ENCODE measurements around the gene C14orf180. TPM values are rescaled to one million over a fixed set of nuclear protein-coding genes. Genes with fewer than 3 reads are reported as not detected.

C14orf180 gene
- total RNA-seq, 2 experiments from 2014 or later: not detected

DNA sequence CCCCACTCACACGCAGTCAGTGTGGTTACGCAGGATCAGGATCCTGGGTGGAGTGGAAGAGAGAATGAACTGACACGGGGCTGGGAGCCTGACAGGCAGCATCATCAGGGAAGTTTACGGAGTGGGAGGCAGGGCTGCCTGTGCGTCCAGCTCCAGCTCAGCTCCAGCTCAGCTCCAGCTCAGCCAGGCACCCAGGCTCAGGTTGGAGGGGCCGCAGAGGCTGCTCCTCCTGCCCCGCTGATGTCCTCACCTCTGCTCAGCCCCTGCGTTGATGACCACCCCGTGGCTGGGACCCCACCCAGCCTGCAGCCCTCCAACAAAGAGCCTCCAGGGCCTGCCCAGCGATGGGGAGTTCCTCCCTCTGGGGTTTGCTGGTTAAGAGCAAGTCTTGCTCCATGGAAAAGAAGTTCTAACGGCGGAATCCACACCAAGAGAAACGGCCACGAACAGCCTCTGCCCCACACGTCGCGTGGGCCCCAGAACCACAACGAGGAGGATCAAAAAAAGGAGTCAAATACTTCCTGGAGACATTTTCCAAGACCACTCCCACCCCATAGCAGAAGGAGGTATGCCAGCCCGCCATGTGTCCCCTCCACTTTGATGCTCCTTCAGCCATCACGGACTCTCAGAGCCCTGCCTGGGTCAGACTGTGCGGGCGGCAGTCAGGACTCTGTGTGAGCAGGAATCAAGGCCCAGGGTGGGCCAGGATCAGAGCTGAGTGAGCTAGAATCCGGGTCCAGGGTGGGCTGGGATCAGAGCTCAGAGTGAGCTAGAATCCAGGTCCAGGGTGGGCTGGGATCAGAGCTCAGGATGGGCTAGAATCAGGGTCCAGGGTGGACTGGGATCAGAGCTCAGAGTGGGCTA, 17.7 kb upstream of the C14orf180 start:
- Mint-ChIP-seq H3K36me3 (ENCODE audit: low read depth) (no peaks in the 10 kb centered on the region), H3K4me1 (no peaks in the 10 kb centered on the region), H3K9me3 (no peaks in the 10 kb centered on the region), H3K27ac (no peak overlapping the region), H3K27me3 (no peaks in the 10 kb centered on the region), H3K4me3 (no peak overlapping the region)
- no peak for DNase-seq
- CTCF ChIA-PET: interaction anchor here (1.0 kb wide), 1 partner anchor 8 kb away, joined by 3 read pairs; no protein-coding TSS in a partner anchor
- POLR2A ChIA-PET: no interaction called here

DNA sequence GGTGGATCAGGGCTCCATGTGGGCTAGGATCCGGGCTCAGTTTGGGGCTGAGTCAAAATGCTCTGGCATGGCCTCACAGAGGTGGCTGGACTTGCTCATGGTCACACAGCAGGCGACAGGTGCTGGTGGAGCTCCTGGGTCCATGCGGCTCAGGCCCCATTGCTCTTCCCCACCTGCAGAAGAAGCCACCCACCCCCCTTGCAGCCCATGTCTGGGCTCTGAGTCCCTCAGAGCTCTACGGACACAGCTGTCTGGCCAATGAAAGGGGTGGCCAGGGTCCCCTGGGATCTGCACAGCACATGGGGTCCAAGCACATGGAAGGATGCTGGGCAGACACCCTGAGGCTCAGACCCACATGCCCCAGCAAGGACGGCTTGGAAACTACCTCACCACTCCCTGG, 17.0 kb upstream of the C14orf180 start:
- no peaks in the 10 kb centered on the region for H3K27me3 Mint-ChIP-seq
- no peaks in the 10 kb centered on the region for H3K36me3 Mint-ChIP-seq (ENCODE audit: low read depth)
- DNase-seq: no peak
- CTCF ChIA-PET: interaction anchor here (1.0 kb wide), 1 partner anchor 9 kb away, joined by 3 read pairs; no protein-coding TSS in a partner anchor
- POLR2A ChIA-PET: no interaction called here
- no peak overlapping the region for H3K27ac Mint-ChIP-seq
- H3K4me1 Mint-ChIP-seq: no peaks in the 10 kb centered on the region
- H3K4me3 Mint-ChIP-seq: no peak overlapping the region
- no peaks in the 10 kb centered on the region for H3K9me3 Mint-ChIP-seq

DNA sequence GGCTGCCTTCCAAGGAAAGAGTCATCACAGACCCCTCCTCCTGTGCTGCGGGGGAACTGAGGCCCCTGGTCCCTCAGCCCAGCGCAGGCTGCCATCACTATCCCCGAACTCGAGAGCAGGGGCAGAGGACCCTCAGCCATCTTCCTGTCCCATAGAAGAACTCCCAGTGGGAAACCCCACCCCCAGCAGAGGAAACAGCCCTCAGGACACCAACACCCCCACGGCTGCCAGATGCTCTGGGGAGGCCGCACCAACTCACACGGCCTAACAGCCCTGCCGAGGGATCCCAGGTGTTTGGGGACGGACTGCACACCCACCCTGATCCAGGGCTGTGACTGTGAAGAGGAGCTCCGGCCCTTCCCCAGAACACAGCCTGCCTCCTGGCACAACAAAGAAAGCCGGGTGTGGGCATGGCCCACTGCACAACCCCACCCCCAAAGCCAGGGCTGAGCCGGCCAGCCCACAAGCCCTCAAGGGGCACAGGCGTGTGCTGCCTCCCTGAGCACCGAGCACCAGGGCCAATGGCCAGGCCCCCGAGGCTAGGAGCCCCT, 16.3 kb upstream of the C14orf180 start:
- H3K4me1 Mint-ChIP-seq: no peaks in the 10 kb centered on the region
- no peaks in the 10 kb centered on the region for H3K9me3 Mint-ChIP-seq
- H3K36me3 Mint-ChIP-seq (ENCODE audit: low read depth): no peaks in the 10 kb centered on the region
- ChIA-PET CTCF (no interaction called here), POLR2A (no interaction called here)
- H3K4me3 Mint-ChIP-seq: no peak overlapping the region
- no peak for DNase-seq
- no peaks in the 10 kb centered on the region for H3K27me3 Mint-ChIP-seq
- no peak overlapping the region for H3K27ac Mint-ChIP-seq

DNA sequence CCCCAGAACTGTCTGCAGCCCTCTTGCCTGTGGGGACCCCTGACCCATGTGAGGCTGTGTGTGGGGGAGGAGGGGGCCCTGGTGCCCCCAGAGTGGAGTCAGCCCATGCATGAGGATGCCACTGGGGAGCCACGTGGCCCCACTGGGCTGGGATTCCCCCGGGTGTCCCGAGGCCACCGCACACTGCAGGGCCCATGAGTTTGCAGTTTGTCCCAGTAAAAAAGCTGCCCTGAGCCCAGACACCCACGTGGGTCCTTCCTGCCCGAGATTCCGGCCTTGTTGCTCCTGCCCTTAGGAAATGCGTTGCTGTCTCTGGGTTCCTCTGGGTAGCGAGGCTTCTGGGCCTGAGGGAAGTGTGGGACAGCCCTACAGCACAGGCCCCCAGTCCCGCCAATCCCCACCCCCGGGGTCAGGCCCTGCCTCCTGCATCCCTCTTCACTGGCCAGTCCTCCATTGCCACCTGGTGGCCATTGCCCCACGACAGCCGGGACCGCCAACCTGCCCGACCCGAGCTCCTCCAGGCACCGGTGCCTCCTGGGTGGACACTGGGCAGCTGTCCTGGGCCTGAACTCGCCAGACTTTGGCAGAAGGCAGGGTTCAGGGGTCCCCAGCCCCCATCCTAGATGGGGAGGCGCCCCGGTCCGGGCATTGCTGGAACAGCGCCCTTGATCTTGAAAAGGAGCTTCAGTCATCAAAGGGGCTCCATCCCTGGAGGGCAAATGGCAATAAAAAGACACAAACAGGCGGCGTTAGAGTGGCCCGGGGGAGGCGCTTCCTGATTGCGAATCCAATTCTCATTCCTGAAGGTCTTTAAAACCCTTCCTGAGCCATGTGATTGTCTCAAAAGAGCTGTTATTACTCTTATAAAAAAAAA, 15.6 kb upstream of the C14orf180 start:
- Mint-ChIP-seq H3K27me3 (no peaks in the 10 kb centered on the region), H3K9me3 (no peaks in the 10 kb centered on the region), H3K4me1 (no peaks in the 10 kb centered on the region), H3K27ac (no peak overlapping the region), H3K4me3 (no peak overlapping the region), H3K36me3 (ENCODE audit: low read depth) (no peaks in the 10 kb centered on the region)
- DNase-seq: peak; percentile 64
- CTCF ChIA-PET: interaction anchor here (0.6 to 1.8 kb wide), 4 partner anchors 13 to 486 kb away, joined by 3 to 6 read pairs (median 4); no protein-coding TSS in a partner anchor
- POLR2A ChIA-PET: no interaction called here

DNA sequence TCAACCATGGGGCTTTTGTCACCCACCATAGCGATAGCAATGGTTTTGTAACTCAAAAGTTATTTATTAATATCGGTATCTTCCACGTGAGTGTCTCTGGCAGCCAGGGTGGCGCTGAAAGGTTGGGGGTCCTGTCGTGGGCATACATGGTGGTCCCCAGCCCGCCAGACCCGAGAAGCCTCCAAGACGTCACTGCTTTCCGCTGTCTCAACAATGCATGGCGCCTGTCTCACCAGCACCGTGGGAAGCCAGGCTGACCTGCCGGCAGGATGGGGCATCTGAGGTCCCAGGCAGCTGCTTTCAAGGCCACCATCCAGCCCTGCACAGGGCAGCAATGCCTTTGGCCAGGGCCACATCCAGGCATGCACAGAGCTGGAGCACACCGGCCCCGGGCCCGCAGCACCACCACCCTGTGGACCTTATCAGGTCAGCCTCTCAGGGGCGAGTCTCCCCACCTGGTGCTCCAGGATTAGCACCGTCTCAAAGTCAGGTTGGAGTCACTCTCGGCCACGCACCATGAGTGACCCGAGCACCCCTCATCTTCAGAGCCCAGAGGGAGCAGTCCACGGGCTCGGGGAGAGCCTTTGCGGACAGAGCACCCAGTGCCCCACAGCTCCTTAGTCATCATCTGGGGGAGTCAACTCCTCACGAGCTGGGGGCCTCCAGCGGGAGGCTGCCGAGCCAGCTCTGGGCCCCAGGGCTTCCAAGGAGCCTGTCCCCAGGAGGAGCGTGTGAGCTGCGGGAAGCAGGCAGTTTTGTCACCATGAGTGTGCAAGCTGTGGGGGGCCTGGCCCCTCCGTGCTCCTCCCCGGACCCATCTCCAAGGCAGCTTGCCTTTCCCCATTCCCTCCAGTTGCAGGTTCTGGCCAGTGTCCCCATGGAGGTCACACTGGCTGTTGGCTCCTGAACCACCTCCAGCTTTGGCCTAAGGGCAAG, 14.6 kb upstream of the C14orf180 start:
- no peaks in the 10 kb centered on the region for H3K27me3 Mint-ChIP-seq
- no peaks in the 10 kb centered on the region for H3K9me3 Mint-ChIP-seq
- no peaks in the 10 kb centered on the region for H3K4me1 Mint-ChIP-seq
- no peak overlapping the region for H3K27ac Mint-ChIP-seq
- H3K36me3 Mint-ChIP-seq (ENCODE audit: low read depth): no peaks in the 10 kb centered on the region
- ChIA-PET CTCF (interaction anchor here (1.2 to 1.8 kb wide), 3 partner anchors 12 to 487 kb away, joined by 3 to 6 read pairs (median 4); no protein-coding TSS in a partner anchor), POLR2A (interaction anchor here (0.5 kb wide), 2 partner anchors 33 to 255 kb away, joined by 3 read pairs; no protein-coding TSS in a partner anchor)
- no peak overlapping the region for H3K4me3 Mint-ChIP-seq
- no peak for DNase-seq

DNA sequence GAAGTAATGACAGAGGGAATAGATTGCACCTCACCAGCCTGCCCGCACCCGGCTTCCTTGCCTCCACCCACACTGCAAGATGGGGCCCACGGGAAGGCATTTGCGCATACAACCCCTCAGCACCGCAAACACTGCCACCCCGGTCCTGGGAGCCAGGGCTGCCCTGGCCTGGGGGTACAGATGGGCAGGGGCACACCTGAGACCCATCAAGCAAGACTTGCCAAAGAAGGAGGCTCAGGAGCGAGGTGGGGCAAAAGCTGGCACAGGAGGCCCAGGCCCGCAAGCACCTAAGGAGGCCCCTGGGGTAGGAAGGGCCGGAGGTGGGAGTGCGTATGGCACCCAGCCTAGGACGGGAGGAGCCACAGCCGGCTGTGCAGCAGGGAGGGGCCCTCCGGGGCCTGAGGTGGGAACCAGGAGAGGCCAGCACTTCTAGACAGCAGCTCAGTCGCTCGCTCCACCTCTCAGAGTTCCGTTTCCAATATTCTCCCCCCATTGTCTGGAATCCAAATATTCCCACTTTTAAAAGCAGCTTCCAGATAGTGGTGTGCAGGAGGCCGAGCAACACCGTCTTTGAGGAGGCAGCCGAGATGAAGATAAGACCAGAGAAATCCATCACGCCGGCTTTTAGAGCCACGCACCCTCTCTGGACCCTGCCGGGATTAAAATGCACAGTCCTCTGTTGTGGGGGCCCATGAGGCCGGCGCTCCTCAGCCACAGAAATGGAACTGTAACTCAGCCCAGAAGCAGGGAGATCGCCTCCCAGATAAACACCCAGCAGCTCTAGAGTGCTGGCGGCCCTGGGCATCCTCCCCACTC, 12.2 kb upstream of the C14orf180 start:
- no peaks in the 10 kb centered on the region for H3K36me3 Mint-ChIP-seq (ENCODE audit: low read depth)
- no peaks in the 10 kb centered on the region for H3K27me3 Mint-ChIP-seq
- H3K9me3 Mint-ChIP-seq: no peaks in the 10 kb centered on the region
- no peak for DNase-seq
- no peaks in the 10 kb centered on the region for H3K4me1 Mint-ChIP-seq
- H3K4me3 Mint-ChIP-seq: no peak overlapping the region
- ChIA-PET CTCF (no interaction called here), POLR2A (no interaction called here)
- no peak overlapping the region for H3K27ac Mint-ChIP-seq

DNA sequence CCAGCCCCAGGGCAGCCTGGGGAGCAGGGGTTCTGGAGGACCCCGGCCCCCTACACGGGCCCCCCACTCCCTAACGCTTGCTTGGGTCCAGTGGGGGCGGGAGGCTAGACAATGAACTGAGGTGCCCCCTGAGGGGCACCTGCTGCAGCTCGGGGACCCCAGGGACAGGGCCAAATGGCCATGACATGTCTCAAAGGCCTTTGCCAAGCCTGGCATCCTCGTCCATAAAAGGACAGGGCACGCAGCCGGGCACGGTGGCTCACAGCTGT, 11.7 kb upstream of the C14orf180 start:
- CTCF ChIA-PET: no interaction called here
- Mint-ChIP-seq H3K27me3 (no peaks in the 10 kb centered on the region), H3K36me3 (ENCODE audit: low read depth) (no peaks in the 10 kb centered on the region), H3K27ac (no peak overlapping the region), H3K4me3 (no peak overlapping the region), H3K4me1 (no peaks in the 10 kb centered on the region), H3K9me3 (no peaks in the 10 kb centered on the region)
- POLR2A ChIA-PET: no interaction called here
- no peak for DNase-seq

DNA sequence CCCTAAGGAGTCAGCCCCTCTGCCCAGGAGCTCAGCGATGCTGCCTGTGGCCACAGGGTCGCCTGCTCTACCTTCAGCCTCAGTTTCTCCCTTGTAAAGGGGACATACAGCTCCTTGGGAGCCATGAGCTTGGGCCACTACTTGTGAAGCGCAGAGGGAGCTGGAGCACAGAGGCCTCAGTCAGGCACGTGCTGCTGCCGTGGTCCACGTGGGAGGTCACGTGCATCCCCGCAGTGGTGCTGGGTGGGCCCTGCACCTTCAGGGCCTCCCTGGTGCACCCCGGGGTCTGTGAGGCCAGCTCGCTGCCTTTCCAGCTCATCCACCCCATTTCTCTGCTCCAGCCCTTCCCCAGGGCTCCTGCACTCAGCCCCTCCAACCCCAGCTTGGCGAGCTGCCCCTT, 10.9 kb upstream of the C14orf180 start:
- no peak overlapping the region for H3K27ac Mint-ChIP-seq
- H3K4me1 Mint-ChIP-seq: no peaks in the 10 kb centered on the region
- ChIA-PET CTCF (no interaction called here), POLR2A (no interaction called here)
- no peak overlapping the region for H3K4me3 Mint-ChIP-seq
- DNase-seq: no peak
- no peaks in the 10 kb centered on the region for H3K36me3 Mint-ChIP-seq (ENCODE audit: low read depth)
- no peaks in the 10 kb centered on the region for H3K9me3 Mint-ChIP-seq
- no peaks in the 10 kb centered on the region for H3K27me3 Mint-ChIP-seq

DNA sequence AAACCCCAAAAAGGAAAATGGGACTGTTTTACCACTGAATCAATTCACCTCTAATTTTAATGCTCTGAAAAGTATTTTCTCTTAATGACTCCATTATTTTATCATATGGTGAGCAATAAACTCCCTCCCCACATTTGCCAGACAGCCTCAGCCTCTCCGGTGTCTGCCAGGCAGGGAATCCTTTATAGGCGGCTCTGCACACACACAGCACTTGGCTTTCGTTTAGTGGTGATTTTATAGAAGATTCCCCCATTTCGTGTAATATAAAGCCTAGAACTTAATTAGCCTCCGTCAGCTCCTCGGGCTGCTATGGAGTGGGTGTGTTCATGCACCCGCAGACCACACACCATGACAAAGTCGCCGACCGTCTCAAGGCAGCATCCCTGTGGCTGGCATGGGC, 10.1 kb upstream of the C14orf180 start:
- no peak overlapping the region for H3K4me3 Mint-ChIP-seq
- no peaks in the 10 kb centered on the region for H3K27me3 Mint-ChIP-seq
- H3K4me1 Mint-ChIP-seq: no peaks in the 10 kb centered on the region
- ChIA-PET CTCF (no interaction called here), POLR2A (no interaction called here)
- no peaks in the 10 kb centered on the region for H3K9me3 Mint-ChIP-seq
- H3K36me3 Mint-ChIP-seq (ENCODE audit: low read depth): no peaks in the 10 kb centered on the region
- no peak overlapping the region for H3K27ac Mint-ChIP-seq
- DNase-seq: no peak

DNA sequence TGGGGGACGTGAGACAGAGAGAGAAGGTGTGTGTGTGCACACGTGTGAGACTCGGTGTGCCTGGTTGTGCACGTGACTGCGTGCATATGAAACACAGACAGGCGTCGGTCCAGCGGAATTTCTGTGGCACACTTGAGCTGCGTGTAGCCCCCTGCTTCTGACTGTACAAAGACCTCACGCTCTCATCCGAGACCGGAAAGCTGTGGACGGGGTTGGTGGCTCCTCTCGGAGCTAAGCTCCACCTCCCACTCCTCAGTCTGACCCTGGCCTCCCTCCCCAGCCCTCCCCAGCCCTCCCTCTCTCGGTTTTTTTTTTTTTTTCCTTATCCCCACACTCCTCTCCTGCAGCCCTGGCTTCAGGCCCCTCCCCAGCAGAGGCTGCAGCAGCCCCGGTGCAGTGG, 8.3 kb upstream of the C14orf180 start:
- ChIA-PET POLR2A (no interaction called here), CTCF (interaction anchor here (0.6 kb wide), 1 partner anchor 1518 kb away, joined by 4 read pairs; no protein-coding TSS in a partner anchor)
- H3K27me3 Mint-ChIP-seq: no peaks in the 10 kb centered on the region
- H3K9me3 Mint-ChIP-seq: no peaks in the 10 kb centered on the region
- no peak overlapping the region for H3K27ac Mint-ChIP-seq
- no peaks in the 10 kb centered on the region for H3K36me3 Mint-ChIP-seq (ENCODE audit: low read depth)
- no peaks in the 10 kb centered on the region for H3K4me1 Mint-ChIP-seq
- DNase-seq: no peak
- no peak overlapping the region for H3K4me3 Mint-ChIP-seq

DNA sequence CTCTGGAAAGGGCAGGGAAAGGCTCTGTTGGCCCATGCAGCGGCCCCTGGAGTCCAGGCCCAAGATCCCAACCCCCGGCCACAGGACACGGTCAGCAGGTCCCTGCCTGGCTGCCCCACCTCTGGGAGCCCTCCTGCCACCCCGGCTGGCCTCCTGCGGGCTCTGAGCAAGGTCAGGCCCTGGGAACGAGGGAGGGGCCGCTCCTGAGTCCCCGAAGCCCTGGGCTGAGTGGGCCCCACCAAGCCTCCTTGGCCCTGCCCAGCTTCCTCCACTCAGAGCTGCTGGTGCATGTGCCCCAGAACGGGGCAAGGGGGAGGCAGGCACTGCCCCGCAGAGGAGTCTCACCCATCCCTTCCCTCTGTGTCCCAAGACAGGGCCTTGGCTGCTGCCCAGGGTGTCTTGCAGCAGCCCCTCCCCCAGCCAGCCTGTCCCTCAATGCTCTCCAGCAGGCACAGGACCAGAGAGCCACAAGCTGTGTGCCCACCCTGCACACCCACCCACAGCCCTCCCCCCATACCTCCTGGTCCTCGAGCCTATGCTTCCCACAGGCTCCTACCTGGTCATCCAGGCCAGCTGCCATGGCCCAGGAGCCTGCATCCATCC, 7.4 kb upstream of the C14orf180 start:
- H3K27ac Mint-ChIP-seq: no peak overlapping the region
- no peaks in the 10 kb centered on the region for H3K4me1 Mint-ChIP-seq
- no peaks in the 10 kb centered on the region for H3K27me3 Mint-ChIP-seq

More for the DNA sequence above, 7.4 kb upstream of the C14orf180 start:
- POLR2A ChIA-PET: no interaction called here
- CTCF ChIA-PET: no interaction called here
- Mint-ChIP-seq H3K4me3 (no peak overlapping the region), H3K9me3 (no peaks in the 10 kb centered on the region), H3K36me3 (ENCODE audit: low read depth) (no peaks in the 10 kb centered on the region)
- no peak for DNase-seq
